HepG2 (cell line): ENCODE measurements around the gene KANK3. TPM values are rescaled to one million over a fixed set of nuclear protein-coding genes. Genes with fewer than 3 reads are reported as not detected.
A peak's percentile ranks its signal among the peaks of the same experiment; 100 is the strongest.

Experiments
- AGO2 ChIP-seq: fragments of 200-400 bp; formaldehyde crosslinking; optimal IDR thresholded peaks from 2 replicates; pipeline ENCODE3; 2017; ENCODE audit warnings: mild to moderate bottlenecking, low read depth, low read length, moderate library complexity
- AKAP8 ChIP-seq: sonication (generic); formaldehyde crosslinking; IDR thresholded peaks from 2 replicates; pipeline ENCODE4 v1.5.1; 2020; ENCODE audit warnings: mild to moderate bottlenecking, missing genetic modification reagents
- CREB3 ChIP-seq: sonication (generic); formaldehyde crosslinking; IDR thresholded peaks from 2 replicates; pipeline ENCODE4 v1.5.0; 2020; ENCODE audit warnings: missing genetic modification reagents
- FOXP1 ChIP-seq, 2 experiments: fragments of 450-650 bp in 1 of 2; IDR thresholded peaks; 2 replicates each; pipeline ENCODE4 v1.6.1; 2017 to 2018; ENCODE audit warnings: antibody characterized with exemption in 1 of 2
- MAX ChIP-seq: IDR thresholded peaks from 2 replicates; pipeline ENCODE4 v1.6.1; 2012; ENCODE audit warnings: inconsistent platforms
- PAF1 ChIP-seq: IDR thresholded peaks from 2 replicates; pipeline ENCODE4 v1.6.1; 2016; ENCODE audit warnings: missing genetic modification reagents, missing compliant biosample characterization
- RARG ChIP-seq: sonication (generic); formaldehyde crosslinking; IDR thresholded peaks from 2 replicates; pipeline ENCODE4 v1.4.0; 2020; ENCODE audit warnings: low read depth, mild to moderate bottlenecking, missing genetic modification reagents
- STAG1 ChIP-seq: sonication (generic); formaldehyde crosslinking; IDR thresholded peaks from 2 replicates; pipeline ENCODE4 v1.4.0; 2020; ENCODE audit warnings: missing genetic modification reagents
- TARDBP ChIP-seq: sonication (generic); formaldehyde crosslinking; IDR thresholded peaks from 2 replicates; pipeline ENCODE4 v1.8.0; 2022; ENCODE audit warnings: mild to moderate bottlenecking, missing genetic modification reagents
- ZC3H4 ChIP-seq: sonication (generic); formaldehyde crosslinking; IDR thresholded peaks from 2 replicates; pipeline ENCODE4 v1.4.0; 2020; ENCODE audit warnings: missing genetic modification reagents, borderline replicate concordance
- ZFP82 ChIP-seq: sonication (generic); formaldehyde crosslinking; IDR thresholded peaks from 2 replicates; pipeline ENCODE4 v1.5.1; 2020; ENCODE audit warnings: mild to moderate bottlenecking, missing genetic modification reagents, borderline replicate concordance
- ZFX ChIP-seq: sonication (generic); formaldehyde crosslinking; IDR thresholded peaks from 2 replicates; pipeline ENCODE4 v1.4.0; 2020; ENCODE audit warnings: mild to moderate bottlenecking, low read depth, missing genetic modification reagents, moderate library complexity
- ZMAT3 ChIP-seq: sonication (generic); formaldehyde crosslinking; conservative IDR thresholded peaks from 2 replicates; pipeline ENCODE4 v1.7.0; 2021; ENCODE audit warnings: missing genetic modification reagents
- ZNF235 ChIP-seq: sonication (generic); formaldehyde crosslinking; IDR thresholded peaks from 2 replicates; pipeline ENCODE4 v1.8.1; 2023; ENCODE audit warnings: mild to moderate bottlenecking, missing genetic modification reagents, borderline replicate concordance
- ZNF251 ChIP-seq: sonication (generic); formaldehyde crosslinking; IDR thresholded peaks from 2 replicates; pipeline ENCODE4 v1.9.0; 2021; ENCODE audit warnings: mild to moderate bottlenecking, missing genetic modification reagents
- ZNF326 ChIP-seq: sonication (generic); formaldehyde crosslinking; IDR thresholded peaks from 2 replicates; pipeline ENCODE4 v1.4.0; 2020; ENCODE audit warnings: missing genetic modification reagents, borderline replicate concordance
- ZNF496 ChIP-seq: sonication (generic); formaldehyde crosslinking; IDR thresholded peaks from 2 replicates; pipeline ENCODE4 v1.8.1; 2023; ENCODE audit warnings: mild to moderate bottlenecking, moderate library complexity, missing genetic modification reagents; ENCODE audit not compliant: insufficient replicate concordance
- ZNF510 ChIP-seq: sonication (generic); formaldehyde crosslinking; IDR thresholded peaks from 2 replicates; pipeline ENCODE4 v1.4.0; 2020; ENCODE audit warnings: low read depth, mild to moderate bottlenecking, missing genetic modification reagents
- ZNF788 ChIP-seq: sonication (generic); formaldehyde crosslinking; IDR thresholded peaks from 2 replicates; pipeline ENCODE4 v1.5.0; 2020; ENCODE audit warnings: mild to moderate bottlenecking, missing genetic modification reagents, borderline replicate concordance
- ZNF792 ChIP-seq: IDR thresholded peaks from 2 replicates; pipeline ENCODE4 v1.6.1; 2016
- polyA plus RNA-seq, 8 experiments: library from polyadenylated mRNA; depleted of rRNA in 3 of 8; stranded (reverse) in 7 of 8; unstranded in 1 of 8; fragments of >200 nt; fragmentation: Illumina TruSeq in 4 of 8; extraction: Trizol in 4 of 8; gene quantifications; 2 replicates each; pipeline versions ENCODE4 v1.2.1 to v1.2.3, GENCODE V29; 2011 to 2016; ENCODE audit warnings: low read depth in 4 of 8, missing spikeins in 1 of 8, mixed read lengths in 1 of 8; ENCODE audit not compliant: insufficient read depth in 1 of 8
- total RNA-seq, 5 experiments: library from RNA; depleted of rRNA; stranded (reverse); fragments of >200 nt; fragmentation: Illumina TruSeq; extraction: Trizol; gene quantifications; 2 replicates each; pipeline ENCODE4 v1.2.3, GENCODE V29; 2016; ENCODE audit warnings: low read depth in 1 of 5
- TF ChIP-seq, protein P1 (sequence below): sonication (generic); formaldehyde crosslinking; IDR thresholded peaks from 2 replicates; pipeline ENCODE4 v1.4.0; 2020; ENCODE audit warnings: low read depth, mild to moderate bottlenecking, missing genetic modification reagents
- TF ChIP-seq, protein P2 (sequence below): sonication (generic); formaldehyde crosslinking; IDR thresholded peaks from 2 replicates; pipeline ENCODE4 v1.5.1; 2020; ENCODE audit warnings: missing genetic modification reagents, mild to moderate bottlenecking, borderline replicate concordance
- TF ChIP-seq, protein P3 (sequence below): sonication (generic); formaldehyde crosslinking; IDR thresholded peaks from 2 replicates; pipeline ENCODE4 v1.9.0; 2021; ENCODE audit warnings: missing genetic modification reagents, mild to moderate bottlenecking, borderline replicate concordance

Gene KANK3
- total and polyA plus RNA-seq, 2 of the 13 experiments (the other 11 are each of a cell fraction or from before 2014, with no cell fraction given): 0.15 to 0.20 TPM

DNA sequence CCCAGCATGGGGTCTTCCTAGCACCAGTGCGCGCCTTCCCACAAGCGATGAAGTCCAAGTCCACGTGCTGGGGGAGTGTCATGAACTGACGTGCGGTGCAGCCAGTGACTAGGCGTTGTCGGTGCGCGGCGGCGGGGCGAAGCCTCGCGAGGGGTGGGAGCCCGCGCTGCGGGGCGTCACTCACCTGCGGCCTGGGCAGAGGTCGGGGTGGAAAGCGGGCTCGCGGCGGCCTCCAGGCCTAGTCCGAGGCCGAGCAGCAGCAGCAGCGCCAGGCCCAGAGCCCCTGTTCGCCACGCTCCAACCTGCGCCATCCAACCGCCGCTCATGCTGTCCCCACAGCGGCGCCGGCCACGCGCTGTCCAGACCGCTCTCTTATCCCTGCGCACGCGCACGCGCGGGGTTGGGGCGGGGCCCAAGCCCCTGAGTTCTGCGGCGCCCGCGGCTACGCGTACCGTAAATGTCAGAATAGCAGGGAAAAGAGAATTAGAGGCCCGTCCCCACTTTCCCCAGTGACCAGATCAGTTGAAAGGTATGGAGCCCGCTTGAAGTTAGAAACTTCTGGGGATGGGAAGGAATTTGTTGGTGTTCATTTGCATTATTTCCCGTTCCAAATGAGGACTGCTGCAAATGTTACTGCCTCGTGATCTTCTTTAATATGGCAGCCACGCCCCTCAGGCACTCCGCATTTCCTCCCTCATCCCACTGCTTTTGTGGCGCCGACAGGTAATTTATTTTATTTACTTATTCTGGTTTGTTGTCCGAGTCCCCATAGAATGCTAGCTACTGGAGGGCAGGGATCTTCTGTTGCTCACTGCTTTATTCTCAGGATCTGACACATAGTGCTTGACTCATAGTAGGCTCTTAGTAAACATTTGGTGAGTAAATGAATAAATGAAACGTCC lies 34.8 kb downstream of the KANK3 start, which contains the start of gene CD320 (continued):
- no peak for TF ChIP-seq ZFP82
- peak; percentile 99 for TF ChIP-seq MAX
- TF ChIP-seq ZC3H4 (CRISPR knock-in tag): no peak
- no peak for TF ChIP-seq RARG (CRISPR knock-in tag)
- TF ChIP-seq, protein P1, sequence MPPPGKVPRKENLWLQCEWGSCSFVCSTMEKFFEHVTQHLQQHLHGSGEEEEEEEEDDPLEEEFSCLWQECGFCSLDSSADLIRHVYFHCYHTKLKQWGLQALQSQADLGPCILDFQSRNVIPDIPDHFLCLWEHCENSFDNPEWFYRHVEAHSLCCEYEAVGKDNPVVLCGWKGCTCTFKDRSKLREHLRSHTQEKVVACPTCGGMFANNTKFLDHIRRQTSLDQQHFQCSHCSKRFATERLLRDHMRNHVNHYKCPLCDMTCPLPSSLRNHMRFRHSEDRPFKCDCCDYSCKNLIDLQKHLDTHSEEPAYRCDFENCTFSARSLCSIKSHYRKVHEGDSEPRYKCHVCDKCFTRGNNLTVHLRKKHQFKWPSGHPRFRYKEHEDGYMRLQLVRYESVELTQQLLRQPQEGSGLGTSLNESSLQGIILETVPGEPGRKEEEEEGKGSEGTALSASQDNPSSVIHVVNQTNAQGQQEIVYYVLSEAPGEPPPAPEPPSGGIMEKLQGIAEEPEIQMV (CRISPR knock-in tag): peak; percentile 62; the same call in 1 of the 2 replicates
- peak; percentile 44; the same call in 1 of the 2 replicates for TF ChIP-seq PAF1 (CRISPR knock-in tag)
- TF ChIP-seq TARDBP: peak; percentile 85
- TF ChIP-seq, protein P2, sequence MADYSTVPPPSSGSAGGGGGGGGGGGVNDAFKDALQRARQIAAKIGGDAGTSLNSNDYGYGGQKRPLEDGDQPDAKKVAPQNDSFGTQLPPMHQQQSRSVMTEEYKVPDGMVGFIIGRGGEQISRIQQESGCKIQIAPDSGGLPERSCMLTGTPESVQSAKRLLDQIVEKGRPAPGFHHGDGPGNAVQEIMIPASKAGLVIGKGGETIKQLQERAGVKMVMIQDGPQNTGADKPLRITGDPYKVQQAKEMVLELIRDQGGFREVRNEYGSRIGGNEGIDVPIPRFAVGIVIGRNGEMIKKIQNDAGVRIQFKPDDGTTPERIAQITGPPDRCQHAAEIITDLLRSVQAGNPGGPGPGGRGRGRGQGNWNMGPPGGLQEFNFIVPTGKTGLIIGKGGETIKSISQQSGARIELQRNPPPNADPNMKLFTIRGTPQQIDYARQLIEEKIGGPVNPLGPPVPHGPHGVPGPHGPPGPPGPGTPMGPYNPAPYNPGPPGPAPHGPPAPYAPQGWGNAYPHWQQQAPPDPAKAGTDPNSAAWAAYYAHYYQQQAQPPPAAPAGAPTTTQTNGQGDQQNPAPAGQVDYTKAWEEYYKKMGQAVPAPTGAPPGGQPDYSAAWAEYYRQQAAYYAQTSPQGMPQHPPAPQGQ (CRISPR knock-in tag): 0 out of 2 replicates have a peak, but pooled peaks have one; percentile 37
- TF ChIP-seq ZNF792 (CRISPR knock-in tag): peak; percentile 77
- peak; percentile 98 for TF ChIP-seq ZFX (CRISPR knock-in tag)
- peak; percentile 98 for TF ChIP-seq ZNF235
- peak; percentile 76; the same call in 1 of the 2 replicates for TF ChIP-seq ZNF510 (CRISPR knock-in tag)
- no peak for TF ChIP-seq FOXP1 (IDR thresholded peaks at IDR 0.05)
- no peak for TF ChIP-seq FOXP1 (CRISPR knock-in tag; IDR thresholded peaks at IDR 0.05)
- peak; percentile 84 for TF ChIP-seq ZMAT3 (CRISPR knock-in tag)
- peak; percentile 90; the same call in 1 of the 2 replicates for TF ChIP-seq AKAP8 (CRISPR knock-in tag)
- TF ChIP-seq, protein P3, sequence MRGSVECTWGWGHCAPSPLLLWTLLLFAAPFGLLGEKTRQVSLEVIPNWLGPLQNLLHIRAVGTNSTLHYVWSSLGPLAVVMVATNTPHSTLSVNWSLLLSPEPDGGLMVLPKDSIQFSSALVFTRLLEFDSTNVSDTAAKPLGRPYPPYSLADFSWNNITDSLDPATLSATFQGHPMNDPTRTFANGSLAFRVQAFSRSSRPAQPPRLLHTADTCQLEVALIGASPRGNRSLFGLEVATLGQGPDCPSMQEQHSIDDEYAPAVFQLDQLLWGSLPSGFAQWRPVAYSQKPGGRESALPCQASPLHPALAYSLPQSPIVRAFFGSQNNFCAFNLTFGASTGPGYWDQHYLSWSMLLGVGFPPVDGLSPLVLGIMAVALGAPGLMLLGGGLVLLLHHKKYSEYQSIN: no peak
- TF ChIP-seq ZNF496 (CRISPR knock-in tag): no peak
- TF ChIP-seq ZNF788 (CRISPR knock-in tag): peak; percentile 97
- peak; percentile 99 for TF ChIP-seq AGO2
- no peak; the same call in 1 of the 2 replicates for TF ChIP-seq STAG1
- 0 out of 2 replicates have a peak, but pooled peaks have one; percentile 83 for TF ChIP-seq ZNF251 (CRISPR knock-in tag)
- TF ChIP-seq CREB3 (CRISPR knock-in tag): peak; percentile 98
- no peak; the same call in 1 of the 2 replicates for TF ChIP-seq ZNF326 (CRISPR knock-in tag)
